NK-92 (cell line): ENCODE results near the gene CFAP74.

ENCODE experiments used
- DNase-seq: peaks from one replicate; lab custom pipeline; 2025; ENCODE audit not compliant: unreplicated experiment; lab: John Stamatoyannopoulos, UW

The CFAP74 gene, protein sequence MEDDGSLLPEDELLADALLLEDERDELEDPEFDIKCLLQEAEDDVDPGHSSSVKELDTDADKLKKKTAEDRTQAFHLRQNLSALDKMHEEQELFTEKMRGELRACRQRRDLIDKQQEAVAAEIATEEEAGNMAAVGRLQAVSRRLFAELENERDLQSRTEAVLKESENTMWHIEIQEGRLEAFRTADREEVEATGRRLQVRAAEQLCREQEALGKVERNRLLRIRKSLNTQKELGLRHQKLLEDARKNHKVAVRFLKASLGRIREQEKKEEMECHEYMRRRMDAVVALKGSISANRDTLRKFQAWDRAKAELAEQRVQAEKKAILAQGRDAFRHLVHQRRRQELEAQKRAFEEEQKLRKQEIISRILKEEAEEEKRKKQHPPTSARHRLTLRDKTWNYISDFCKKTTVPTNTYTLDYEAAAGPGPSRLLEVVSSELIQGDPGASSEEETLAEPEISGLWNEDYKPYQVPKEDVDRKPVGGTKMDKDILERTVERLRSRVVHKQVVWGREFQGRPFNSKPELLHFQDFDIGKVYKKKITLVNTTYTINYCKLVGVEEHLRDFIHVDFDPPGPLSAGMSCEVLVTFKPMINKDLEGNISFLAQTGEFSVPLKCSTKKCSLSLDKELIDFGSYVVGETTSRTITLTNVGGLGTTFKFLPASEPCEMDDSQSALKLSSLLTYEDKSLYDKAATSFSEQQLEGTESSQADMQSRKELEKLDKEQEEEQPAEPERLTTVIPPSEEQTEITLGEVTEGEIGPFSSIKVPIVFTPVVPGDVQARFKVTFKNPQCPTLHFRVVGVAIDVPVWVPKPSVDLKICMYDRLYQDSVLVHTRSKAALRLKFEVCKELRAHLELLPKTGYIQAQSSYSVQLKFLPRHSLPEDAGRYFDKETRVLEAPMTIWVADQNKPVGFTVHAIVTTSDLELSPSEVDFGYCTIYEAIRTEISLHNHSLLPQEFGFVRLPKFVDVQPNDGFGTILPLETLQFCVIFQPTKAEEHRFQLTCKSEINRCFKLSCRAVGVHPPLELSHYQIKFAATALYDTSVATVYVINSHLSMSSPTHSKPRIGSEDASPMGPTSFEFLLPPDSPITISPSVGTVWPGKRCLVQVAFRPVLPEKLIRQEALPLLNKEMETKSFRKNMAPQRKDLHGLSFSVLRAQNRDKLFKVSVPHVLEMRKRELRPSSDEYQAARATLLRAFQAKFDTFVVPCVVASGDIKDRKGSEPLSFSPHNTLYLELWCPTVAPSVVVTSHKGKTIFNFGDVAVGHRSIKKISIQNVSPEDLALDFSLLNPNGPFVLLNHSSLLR (N-terminal part only)

DNA sequence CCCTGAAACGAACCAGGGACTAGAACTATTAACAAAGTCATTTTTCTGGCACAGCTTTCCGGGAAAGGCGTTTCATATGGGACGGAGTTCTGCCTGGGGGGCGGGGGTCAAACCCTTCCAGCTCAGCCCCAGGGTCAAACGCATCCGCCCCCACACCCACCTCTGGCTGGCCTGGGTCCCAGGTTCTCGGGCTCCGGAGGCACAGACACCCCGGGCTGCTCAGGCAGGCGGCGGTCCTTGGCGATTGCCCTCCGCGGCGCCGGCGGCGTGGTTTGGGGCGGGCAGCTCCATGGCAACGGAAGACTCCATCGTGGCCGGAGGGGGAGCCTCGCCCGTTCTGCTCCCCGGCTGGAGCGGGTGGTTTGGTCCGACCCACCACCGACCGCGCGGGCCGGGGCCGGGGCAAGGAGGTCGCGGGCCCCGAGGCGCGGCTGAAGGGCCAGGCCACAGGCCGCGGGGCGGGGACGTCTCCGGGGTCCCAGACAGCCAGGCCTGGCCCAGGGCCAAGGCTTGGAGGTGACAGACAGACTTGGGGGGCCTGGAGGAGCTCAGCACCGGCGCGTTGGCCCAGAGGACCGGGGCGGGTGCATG lies at the start of gene CFAP74:
Gene CFAP74, minus strand, starts transcription at position 246 of the 591 bp plus-strand sequence. CDS start 12,830 bp downstream, outside the sequence.
- DNase-seq: no peak

DNA sequence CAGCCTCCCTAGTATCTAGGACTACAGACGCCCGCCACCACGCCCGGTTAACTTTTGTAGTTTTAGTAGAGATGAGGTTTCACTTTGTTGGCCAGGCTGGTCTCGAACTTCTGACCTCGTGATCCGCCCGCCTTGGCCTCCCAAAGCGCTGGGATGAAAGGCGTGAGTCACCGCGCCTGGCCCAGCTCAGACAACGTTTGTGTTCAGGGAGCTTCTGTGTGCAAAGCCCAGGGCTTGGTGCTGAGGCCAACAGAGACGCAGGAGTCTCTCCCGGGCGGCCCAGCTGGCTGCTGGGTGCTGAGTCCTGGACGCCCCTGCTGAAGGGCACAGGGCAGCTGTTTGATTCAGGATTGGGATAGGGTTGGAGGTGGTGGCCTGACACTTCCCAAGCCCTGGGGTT lies 49.6 kb upstream of the CFAP74 start:
- no peak for DNase-seq

DNA sequence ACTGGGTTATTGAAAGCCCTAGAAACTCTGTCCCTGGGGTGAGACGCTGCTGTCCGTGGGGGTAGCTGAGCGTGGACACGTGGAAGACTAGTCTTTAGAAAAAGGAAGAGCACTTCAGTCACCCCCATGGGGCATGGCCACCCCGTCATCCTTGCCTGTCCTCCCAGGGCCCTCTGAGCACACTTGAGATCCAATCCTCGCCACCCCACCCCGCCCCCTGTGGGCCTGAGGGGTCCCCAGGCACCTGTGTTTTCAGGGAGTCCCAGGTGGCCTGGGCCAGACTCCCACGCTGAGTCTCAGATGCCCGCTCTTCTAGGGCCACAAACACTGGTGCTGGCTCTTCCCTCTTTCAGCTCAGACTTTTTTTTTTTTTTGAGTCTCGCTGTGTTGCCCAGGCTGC lies 49.2 kb upstream of the CFAP74 start:
- no peak for DNase-seq

DNA sequence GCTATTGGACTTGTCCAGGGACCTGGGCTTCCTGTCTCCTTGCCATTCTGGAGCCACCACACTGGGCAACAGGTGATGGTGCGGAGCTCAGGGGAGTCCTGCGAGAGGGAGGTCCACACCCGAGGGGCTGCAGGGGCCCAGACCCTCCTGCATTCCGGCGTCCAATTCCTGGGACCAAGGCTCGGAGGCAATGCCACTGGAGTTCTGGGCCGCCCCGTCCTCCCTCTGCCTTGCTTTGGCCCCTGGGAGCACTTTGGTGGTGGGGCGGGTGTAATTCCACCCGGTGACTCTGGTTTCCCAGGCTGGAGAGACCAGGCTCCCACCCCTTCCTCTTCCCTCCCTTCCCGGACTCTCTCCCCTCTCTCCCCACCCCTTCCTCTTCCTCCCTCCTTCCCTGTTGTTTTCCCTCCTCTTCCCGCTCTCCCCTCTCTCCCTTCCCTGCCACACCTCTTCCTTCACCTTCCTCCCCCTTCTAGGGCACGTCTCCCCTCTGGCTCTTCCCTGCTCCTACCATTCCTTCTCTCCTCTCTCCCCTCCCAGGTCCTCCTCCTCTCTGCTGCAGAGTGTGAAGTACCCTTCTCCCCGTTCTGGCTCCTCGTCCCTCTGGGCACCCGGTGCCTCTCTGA lies 48.6 kb upstream of the CFAP74 start:
- DNase-seq: no peak

DNA sequence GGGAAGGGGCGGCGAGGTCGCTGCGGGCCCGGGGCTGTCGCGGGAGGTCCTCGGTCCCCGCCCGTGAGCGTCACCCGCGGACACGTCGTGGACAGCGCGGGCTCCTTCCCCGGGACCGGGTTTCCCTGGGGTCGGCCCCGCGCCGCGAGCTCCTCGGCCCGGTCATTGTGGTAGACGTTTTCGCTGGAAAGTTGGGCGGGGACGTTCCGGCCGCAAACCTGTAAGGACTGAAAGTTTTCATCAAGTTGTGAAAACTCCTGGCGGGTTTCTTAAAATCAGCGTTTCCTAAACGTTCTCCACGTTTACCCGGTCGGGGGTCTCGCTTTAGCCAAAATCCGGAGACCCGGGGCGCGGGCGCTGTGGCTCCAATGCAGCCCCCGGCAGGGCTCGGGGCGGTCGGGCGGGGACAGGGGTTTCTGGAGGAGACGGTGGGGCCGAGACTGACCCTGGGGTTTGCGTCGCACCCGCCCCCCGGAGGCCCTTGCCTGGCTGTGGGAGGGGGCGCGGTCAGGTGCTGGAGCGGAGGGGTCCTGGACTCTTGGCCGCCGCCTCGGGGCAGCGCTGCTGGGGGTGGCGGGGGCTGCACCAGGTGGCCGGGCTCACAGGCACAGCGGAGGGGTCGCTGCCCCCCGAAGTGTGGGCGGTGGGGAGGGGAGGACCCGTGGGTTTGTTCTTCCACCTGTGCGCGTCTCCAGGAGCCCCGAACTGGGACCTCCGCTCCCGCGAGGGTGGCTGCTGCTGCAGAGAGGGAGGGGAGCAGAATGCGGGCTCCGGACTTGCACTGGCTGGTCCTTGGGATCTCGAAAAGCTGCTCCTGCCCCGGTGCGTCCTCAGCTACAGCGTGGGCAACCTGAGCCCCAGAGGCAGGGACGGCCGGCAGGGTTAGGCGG lies 47.5 kb upstream of the CFAP74 start:
- no peak for DNase-seq

DNA sequence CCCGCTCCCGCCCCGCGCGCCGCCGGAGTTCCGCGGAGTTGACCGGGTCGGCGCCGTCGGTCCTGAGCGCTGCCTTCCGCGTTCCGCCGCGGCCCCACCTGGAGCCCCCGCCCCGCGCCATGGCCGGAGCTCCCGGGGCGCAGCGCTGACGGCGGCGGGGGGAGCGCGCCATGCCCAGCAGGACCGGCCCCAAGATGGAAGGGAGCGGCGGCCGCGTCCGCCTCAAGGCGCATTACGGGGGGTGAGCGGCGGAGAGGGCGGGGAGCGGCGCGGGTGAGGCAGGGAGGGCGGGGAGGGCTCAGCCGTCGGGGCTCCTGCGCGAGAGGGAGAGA lies 46.8 kb upstream of the CFAP74 start:
- DNase-seq: no peak

DNA sequence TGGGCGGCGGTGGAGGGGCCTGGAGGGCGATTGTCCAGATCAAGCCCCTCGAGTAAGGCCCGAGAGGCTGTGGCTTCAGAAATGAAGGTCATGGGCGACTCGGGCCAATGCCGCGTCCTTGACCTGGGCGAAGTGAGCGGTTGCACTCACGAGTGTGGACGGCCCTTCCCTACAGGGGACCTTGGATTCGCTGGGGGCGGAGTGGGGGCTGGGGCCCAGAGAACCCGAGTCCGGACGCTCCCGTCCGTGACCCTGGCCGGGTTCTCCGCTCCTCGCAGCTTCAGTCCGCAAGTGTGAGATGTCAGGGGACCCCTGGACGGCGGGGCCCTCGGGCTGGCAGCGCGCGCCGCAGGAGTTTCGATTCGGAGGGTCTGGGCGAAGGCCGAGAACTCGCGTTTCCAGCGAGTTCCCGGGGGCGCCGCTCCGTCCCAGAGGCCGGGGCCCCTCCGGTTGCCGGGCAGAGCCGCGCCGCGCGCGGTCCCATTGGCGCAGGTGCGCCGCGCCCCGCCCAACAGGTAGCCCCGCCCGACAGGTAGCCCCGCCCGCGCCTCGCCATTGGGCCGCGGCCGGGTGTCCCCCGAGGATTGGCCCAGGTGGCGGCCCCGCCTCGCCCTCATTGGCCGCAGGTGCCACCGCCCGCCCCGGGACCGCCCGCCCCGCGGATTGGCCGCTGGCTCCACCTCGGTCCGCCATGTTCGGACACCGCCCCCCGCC lies 46.3 kb upstream of the CFAP74 start, which contains the start of gene PRKCZ:
Gene PRKCZ, plus strand, starts transcription at position 694 of the 714 bp plus-strand sequence. CDS start 220 bp downstream, outside the sequence.
- peak; percentile 31 for DNase-seq

DNA sequence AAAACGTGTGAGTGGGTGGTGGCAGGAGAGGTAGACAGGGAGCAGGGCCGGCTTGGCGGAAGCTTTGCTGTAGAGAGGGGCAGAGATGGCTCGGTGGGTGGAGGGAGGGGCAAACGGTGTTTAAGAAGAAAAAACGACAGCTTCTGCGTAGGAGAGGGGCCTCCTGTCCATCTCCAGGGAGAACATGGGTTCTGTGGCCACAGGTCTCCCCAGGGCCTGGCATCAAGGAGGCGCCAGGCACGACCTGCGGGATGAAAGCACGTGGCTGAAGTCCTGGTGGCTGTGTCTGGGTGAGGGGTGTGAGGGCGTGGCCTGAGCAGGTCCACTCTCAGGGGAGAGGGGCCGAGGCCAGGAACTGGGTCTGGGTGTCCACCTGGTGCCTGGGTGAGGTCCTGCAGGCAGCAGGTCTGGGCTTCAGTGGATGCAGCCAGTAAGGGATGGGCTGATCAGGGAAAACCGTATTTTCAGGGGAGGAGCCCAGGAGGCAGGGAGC lies 45.7 kb upstream of the CFAP74 start:
- DNase-seq: no peak

DNA sequence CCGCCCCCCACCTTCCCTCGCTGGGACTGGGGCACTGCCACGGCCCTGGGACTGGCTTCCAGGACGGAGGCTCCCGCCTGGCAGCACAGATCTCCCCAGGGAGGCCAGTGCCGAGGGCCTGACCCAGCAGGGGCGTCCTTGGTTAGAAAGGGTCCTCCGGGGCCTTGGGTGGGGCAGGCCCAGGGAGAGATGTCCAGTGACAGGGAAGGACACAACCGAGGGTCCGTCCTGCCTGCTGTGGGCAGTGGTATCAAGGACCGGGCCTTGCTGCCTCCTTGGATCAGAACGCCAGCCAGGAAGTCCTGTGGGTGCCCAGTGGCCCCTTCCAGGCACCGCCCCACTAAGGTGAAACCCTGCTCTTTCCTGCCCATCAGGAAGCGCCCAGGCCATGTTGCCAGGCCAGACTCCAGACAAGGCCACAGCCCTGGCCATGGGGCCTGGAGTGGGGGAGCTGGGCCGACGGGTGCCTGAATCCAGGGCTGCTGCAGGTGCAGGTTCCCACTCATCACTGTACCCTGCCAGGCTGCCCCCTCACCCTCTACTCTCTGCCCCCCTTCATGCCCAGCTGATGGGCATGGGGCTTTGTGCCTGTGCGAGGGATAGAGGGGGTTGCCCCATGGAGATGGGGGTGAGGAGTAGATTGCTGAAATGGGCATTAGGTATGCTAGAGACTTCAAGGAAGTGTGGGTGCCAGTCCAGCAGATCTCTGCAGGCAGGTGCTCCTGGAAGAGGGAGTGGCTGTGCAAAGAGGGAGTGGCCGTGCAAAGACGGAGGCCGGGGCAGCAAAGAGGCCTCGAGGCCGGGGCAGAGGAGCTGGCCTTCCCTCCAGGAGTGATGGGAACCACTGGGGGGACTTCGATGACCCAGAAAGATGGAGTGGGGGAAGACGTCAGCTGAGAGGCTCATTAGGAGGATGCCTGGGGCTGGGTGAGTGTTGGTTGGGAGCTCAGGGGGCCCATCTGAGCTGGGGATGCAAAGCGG lies 44.5 kb upstream of the CFAP74 start:
- DNase-seq: no peak

DNA sequence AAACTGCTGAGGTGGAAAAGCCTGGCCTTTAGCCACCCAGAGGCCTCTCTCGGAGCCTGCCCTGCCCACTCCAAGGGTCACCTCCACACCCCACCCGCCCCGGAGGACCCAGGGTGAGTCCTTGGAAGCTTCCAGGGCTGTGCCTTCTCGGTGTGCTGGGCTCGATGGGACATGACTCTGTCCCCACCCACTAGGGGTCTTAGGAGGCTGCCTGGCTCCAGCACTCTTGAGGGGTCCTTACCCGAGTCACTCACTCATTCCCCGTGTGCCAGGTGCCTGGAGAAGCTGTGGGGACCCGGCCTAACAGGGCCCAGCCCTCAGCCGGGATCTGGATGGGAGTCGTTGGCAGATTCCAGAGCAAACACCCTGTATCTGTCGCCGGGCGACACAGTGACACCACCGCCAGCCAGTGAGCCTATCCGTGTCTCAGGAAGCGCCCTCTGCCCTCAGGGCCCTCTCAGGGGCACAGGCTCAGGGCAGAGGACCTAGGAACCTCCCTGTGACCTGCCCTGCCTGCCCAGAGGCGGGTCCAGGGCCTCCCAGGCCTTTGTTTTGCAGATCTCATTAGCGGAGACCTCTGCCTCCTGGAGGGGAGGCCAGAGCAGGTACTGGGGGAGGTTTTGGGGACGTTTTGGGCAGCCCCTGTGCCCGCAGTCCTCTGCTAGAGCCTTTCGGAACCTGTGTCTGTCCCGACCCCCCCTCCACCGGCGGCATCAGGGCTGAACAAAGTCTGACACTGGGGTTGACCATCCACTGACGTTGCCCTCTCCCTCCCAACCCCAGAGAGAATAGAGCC lies 43.6 kb upstream of the CFAP74 start:
- no peak for DNase-seq

DNA sequence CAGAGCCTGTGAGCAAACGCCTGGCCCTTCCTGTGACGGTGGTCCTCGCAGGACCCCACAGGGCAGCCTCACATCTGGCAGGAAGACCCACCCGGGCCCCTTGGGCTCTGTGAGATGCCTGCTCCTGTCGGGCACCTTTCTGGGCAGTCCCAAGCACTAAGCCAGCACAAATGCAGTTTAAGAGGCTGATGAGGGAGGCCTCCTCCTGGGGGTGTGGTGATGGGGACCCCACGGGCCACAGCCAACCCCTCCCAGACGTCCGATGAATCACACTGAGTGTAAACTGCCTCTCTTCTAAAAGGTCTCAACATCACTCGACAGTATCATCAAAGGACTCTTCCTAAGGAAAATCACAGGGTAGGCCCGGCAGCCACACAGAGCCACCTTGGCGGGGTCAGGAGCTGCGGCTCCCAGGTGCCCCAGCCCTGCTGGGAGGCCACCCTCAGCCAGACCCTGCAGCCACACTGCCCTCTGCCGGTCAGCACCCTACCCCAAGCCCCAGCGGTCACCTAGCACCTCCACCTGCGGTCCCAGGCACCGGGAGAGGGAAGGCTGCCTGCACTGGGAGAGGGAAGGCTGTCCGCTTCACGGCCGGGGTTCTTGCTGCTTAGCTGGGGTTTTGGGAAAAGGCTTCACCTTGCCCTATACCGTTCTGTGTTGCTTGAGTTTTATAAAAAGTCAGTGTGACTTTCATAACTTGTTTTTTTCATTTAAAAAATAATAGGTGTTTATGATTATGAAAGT lies 42.8 kb upstream of the CFAP74 start:
- no peak for DNase-seq

DNA sequence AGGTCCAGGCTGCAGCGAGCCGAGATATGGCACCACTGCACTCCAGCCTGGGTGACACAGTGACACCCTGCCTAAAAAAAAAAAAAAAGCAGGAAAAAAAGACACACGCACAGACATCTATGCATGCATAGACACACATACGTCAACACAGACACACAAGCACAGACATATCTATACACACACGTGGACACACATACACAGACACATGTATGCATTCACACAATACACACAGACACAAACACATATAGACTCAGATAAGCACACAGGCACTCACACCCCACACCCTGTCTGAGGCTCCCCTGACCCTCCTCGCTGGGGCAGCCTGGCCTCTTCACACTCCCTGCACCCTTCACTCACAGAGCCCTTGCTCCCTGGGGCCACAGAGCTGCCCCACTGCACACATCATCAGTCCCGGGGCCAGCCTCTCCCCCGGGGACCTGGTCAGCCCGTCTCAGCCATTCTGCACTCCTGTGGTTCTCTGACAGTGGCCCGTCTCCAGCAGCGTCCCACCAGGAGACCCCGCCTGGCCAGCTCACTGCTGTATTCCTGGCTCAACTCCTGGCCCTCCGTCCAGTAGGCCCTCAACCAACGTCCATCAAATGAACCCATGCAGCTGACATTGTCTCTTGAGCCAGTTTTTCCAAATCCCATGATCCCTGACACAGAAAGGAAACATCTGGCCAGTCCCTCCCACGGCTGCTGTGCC lies 42.0 kb upstream of the CFAP74 start:
- no peak for DNase-seq

DNA sequence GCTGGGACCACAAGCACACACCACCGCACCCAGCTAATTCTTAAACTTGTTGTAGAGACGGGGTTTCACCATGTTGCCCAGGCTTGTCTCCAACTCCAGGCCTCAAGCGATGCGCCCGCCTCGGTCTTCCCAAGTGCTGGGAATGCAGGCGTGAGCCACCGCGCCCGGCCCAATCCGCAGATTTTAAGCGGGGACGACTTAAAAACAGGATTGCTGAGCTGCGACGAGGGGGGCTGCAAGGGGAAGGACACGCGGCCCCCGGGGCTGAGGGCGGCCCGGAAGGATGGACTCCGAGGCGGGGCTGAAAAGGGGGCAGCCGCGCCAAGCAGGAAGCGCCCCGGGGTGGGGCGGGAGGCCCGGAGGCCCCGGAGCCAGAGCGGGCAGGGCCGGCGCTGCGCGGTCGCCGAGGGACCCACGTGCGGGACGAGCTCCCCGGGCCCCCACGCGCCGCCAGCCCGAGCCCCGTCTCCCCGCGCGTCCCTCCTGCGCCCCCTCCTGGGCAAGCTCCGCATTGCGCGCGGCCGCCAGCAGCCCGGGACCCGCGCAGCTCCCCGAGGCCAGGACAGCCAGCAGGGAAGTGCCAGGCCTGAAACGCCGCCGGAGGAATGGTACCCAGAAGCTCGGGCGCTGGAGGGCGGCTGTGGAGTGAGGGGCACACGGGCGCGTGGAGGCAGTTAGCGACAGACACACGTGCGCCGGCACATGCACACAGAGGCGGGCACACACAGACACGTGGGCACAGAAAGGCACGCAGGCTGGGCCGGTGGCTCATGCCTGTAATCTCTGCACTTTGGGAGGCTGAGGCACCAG lies 41.1 kb upstream of the CFAP74 start:
- DNase-seq: no peak

DNA sequence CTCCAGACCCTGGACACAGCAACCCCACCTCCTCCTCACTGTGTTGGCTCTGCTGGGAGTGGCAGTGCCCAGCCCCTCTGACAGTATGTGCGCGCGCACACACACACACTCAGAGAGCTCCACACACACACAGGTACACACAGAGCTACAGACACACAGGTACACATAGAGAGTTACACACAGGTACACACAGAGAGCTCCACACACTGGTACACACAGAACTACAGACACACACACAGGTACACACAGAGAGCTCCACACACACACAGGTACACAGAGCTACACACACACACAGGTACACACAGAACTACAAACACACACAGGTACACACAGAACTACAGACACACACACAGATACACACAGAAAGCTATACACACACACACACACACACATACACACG lies 40.3 kb upstream of the CFAP74 start:
- no peak for DNase-seq
